AG04449 (cell line): ENCODE results near the gene TCAP.
A peak's percentile ranks its signal among the peaks of the same experiment; 100 is the strongest.

Source experiments
- CTCF ChIA-PET: fragments of 350-600 bp; formaldehyde crosslinking; extraction: SDS; loops from one replicate; lab custom pipeline; 2021; ENCODE audit warnings: antibody characterized with exemption; lab: Yijun Ruan, JAX
- POLR2A ChIA-PET: fragments of 400-600, 350-600 bp; formaldehyde crosslinking; extraction: SDS; loops from one replicate; lab custom pipeline; 2020; ENCODE audit warnings: antibody characterized with exemption, inconsistent platforms; lab: Yijun Ruan, JAX
- DNase-seq: peaks from one replicate; pipeline ENCODE4 v3.0.0-alpha.2; 2010; ENCODE audit warnings: low read depth, low spot score
- H3K4me3 ChIP-seq: 2 replicates; pipeline ENCODE4 v1.5.1; 2011; ENCODE audit warnings: low read depth, mild to moderate bottlenecking, control low read depth, low read length
- CTCF ChIP-seq: IDR thresholded peaks from one replicate; pipeline ENCODE4 v1.5.1; 2011; ENCODE audit warnings: mild to moderate bottlenecking, moderate library complexity, low read length, control low read depth, inconsistent platforms; ENCODE audit not compliant: insufficient read depth; ENCODE audit errors: missing control alignments

TCAP gene

GRCh38 chr17:39638317-39638716 is 26.8 kb upstream of the TCAP start:
- no peak for DNase-seq
- H3K4me3 ChIP-seq = peak overlapping the region; percentile 93
- TF ChIP-seq CTCF = no peak
- ChIA-PET POLR2A (no interaction called here), CTCF (interaction anchor here (0.9 to 28.8 kb wide), 11 partner anchors 9 to 92 kb away, joined by 3 to 822 read pairs (median 3); partner anchors contain the start of genes MIEN1 and PPP1R1B)

GRCh38 chr17:39639043-39639442 is 26.1 kb upstream of the TCAP start:
- ChIA-PET CTCF (interaction anchor here (0.9 to 28.8 kb wide), 7 partner anchors 13 to 91 kb away, joined by 3 to 822 read pairs (median 4); partner anchors contain the start of genes MIEN1 and PPP1R1B), POLR2A (no interaction called here)
- no peak for DNase-seq
- no peak for TF ChIP-seq CTCF
- no peak overlapping the region for H3K4me3 ChIP-seq

- ChIA-PET POLR2A (no interaction called here), CTCF (interaction anchor here (1.1 to 28.8 kb wide), 5 partner anchors 13 to 90 kb away, joined by 3 to 822 read pairs (median 8); partner anchors contain the start of genes MIEN1 and PPP1R1B)
- no peak for TF ChIP-seq CTCF
- DNase-seq = no peak
- H3K4me3 ChIP-seq = no peak overlapping the region
Measured at GRCh38 chr17:39639566-39640458, 25.3 kb upstream of the TCAP start.

- POLR2A ChIA-PET = no interaction called here
- TF ChIP-seq CTCF = no peak
- CTCF ChIA-PET = interaction anchor here (1.1 to 28.8 kb wide), 4 partner anchors 12 to 89 kb away, joined by 4 to 822 read pairs (median 47); partner anchors contain the start of genes MIEN1 and PPP1R1B
- no peak for DNase-seq
- H3K4me3 ChIP-seq = no peak overlapping the region
Measured at GRCh38 chr17:39640591-39641031, 24.5 kb upstream of the TCAP start.

GRCh38 chr17:39641097-39641496 is 24.1 kb upstream of the TCAP start:
- no peak for DNase-seq
- H3K4me3 ChIP-seq = no peak overlapping the region
- POLR2A ChIA-PET = no interaction called here
- CTCF ChIA-PET = interaction anchor here (0.7 to 28.8 kb wide), 3 partner anchors 11 to 118 kb away, joined by 3 to 822 read pairs (median 86); partner anchors contain the start of gene PPP1R1B
- no peak for TF ChIP-seq CTCF

- no peak for TF ChIP-seq CTCF
- ChIA-PET CTCF (interaction anchor here (0.7 to 28.8 kb wide), 3 partner anchors 10 to 119 kb away, joined by 3 to 822 read pairs (median 86); partner anchors contain the start of gene PPP1R1B), POLR2A (no interaction called here)
- no peak for DNase-seq
- H3K4me3 ChIP-seq = no peak overlapping the region
Measured at GRCh38 chr17:39641883-39642282, 23.3 kb upstream of the TCAP start.
